ENCODE measurements around the gene SLC22A12. TPM values are rescaled to one million over a fixed set of nuclear protein-coding genes. Genes with fewer than 3 reads are reported as not detected.

SLC22A12 gene
- total RNA-seq, 1 donor from 2014 or later, result not detected

- H3K27me3 ChIP-seq (ENCODE audit: control insufficient read depth, insufficient read depth, low read length), result peaks cover 5% of the 10 kb centered on the region
- TF ChIP-seq CTCF (IDR thresholded peaks at IDR 0.05; ENCODE audit: insufficient read depth, low read length, severe bottlenecking), result no peak
- DNase-seq (ENCODE audit: low read depth) (no peak), FAIRE-seq (no peak)
- H3K4me3 ChIP-seq (ENCODE audit: low read depth, low read length), result no peak overlapping the region
- no peaks in the 10 kb centered on the region for H3K36me3 ChIP-seq (ENCODE audit: control insufficient read depth, insufficient read depth, low read length)
These were observed 19.6 kb downstream of the SLC22A12 start for GRCh38 chr11:64610596-64610995.

GRCh38 chr11:64611176-64611575 lies 20.2 kb downstream of the SLC22A12 start:
- Histone ChIP-seq H3K27me3 (ENCODE audit: control insufficient read depth, insufficient read depth, low read length) (peaks cover 5% of the 10 kb centered on the region), H3K4me3 (ENCODE audit: low read depth, low read length) (no peak overlapping the region), H3K36me3 (ENCODE audit: control insufficient read depth, insufficient read depth, low read length) (no peaks in the 10 kb centered on the region)
- DNase-seq (ENCODE audit: low read depth) (no peak), FAIRE-seq (no peak)
- no peak for TF ChIP-seq CTCF (IDR thresholded peaks at IDR 0.05; ENCODE audit: insufficient read depth, low read length, severe bottlenecking)

GRCh38 chr11:64611869-64612646 lies 21.0 kb downstream of the SLC22A12 start:
- FAIRE-seq, result peak; percentile 62
- no peak for TF ChIP-seq CTCF (IDR thresholded peaks at IDR 0.05; ENCODE audit: insufficient read depth, low read length, severe bottlenecking)
- DNase-seq (ENCODE audit: low read depth), result no peak
- H3K4me3 ChIP-seq (ENCODE audit: low read depth, low read length), result no peak overlapping the region
- H3K27me3 ChIP-seq (ENCODE audit: control insufficient read depth, insufficient read depth, low read length), result peaks cover 4% of the 10 kb centered on the region
- H3K36me3 ChIP-seq (ENCODE audit: control insufficient read depth, insufficient read depth, low read length), result no peaks in the 10 kb centered on the region

GRCh38 chr11:64613648-64614047 lies 22.6 kb downstream of the SLC22A12 start:
- H3K4me3 ChIP-seq (ENCODE audit: low read depth, low read length), result no peak overlapping the region
- FAIRE-seq (no peak), DNase-seq (ENCODE audit: low read depth) (no peak)
- TF ChIP-seq CTCF (IDR thresholded peaks at IDR 0.05; ENCODE audit: insufficient read depth, low read length, severe bottlenecking), result no peak
- peaks cover 2% of the 10 kb centered on the region for H3K27me3 ChIP-seq (ENCODE audit: control insufficient read depth, insufficient read depth, low read length)
- no peaks in the 10 kb centered on the region for H3K36me3 ChIP-seq (ENCODE audit: control insufficient read depth, insufficient read depth, low read length)

- Histone ChIP-seq H3K27me3 (ENCODE audit: control insufficient read depth, insufficient read depth, low read length) (no peaks in the 10 kb centered on the region), H3K4me3 (ENCODE audit: low read depth, low read length) (no peak overlapping the region), H3K36me3 (ENCODE audit: control insufficient read depth, insufficient read depth, low read length) (no peaks in the 10 kb centered on the region)
- no peak for TF ChIP-seq CTCF (IDR thresholded peaks at IDR 0.05; ENCODE audit: insufficient read depth, low read length, severe bottlenecking)
- DNase-seq (ENCODE audit: low read depth), result no peak
- no peak for FAIRE-seq
These were observed 23.9 kb downstream of the SLC22A12 start for GRCh38 chr11:64614917-64615316.

GRCh38 chr11:64616817-64617216 lies 25.8 kb downstream of the SLC22A12 start:
- H3K36me3 ChIP-seq (ENCODE audit: control insufficient read depth, insufficient read depth, low read length), result no peaks in the 10 kb centered on the region
- no peak overlapping the region for H3K4me3 ChIP-seq (ENCODE audit: low read depth, low read length)
- H3K27me3 ChIP-seq (ENCODE audit: control insufficient read depth, insufficient read depth, low read length), result no peaks in the 10 kb centered on the region
- FAIRE-seq, result peak; percentile 97
- no peak for TF ChIP-seq CTCF (IDR thresholded peaks at IDR 0.05; ENCODE audit: insufficient read depth, low read length, severe bottlenecking)
- no peak for DNase-seq (ENCODE audit: low read depth)
